ENCODE data around the gene DDTL.

DDTL gene

DNA sequence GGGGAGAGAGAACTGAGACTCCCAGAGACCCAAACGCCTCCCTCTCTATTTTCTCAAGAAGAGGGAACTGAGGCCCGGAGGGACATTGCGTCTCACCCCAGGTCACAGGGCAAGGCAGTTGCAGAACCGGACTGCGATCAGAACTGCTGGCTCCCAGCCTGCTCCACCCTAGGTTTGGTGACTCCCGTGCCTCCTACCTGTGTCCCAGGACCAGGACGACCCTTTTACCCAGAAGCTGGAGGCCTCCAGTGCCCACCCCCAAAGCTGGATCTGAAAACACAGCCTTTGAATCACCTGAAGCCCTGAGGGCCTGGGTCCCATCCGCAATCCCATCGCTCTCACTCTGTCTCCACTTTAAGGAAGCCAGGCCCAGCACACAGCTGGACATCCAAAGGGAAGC lies 37.2 kb downstream of the DDTL start:
- H3K36me3 ChIP-seq (ENCODE audit: insufficient read depth, low read length) = no peaks in the 10 kb centered on the region
- no peaks in the 10 kb centered on the region for H3K79me2 ChIP-seq (ENCODE audit: insufficient read depth, low read length)
- no peaks in the 10 kb centered on the region for H3K4me1 ChIP-seq (ENCODE audit: insufficient read depth, low read length, poor library complexity, severe bottlenecking)
- H2AFZ ChIP-seq (ENCODE audit: low read length) = no peak overlapping the region
- no peak overlapping the region for H3K4me3 ChIP-seq (ENCODE audit: low read length, poor library complexity, severe bottlenecking)
- no peaks in the 10 kb centered on the region for H3F3A ChIP-seq (ENCODE audit: low read depth)
- no peak overlapping the region for H3K9ac ChIP-seq (ENCODE audit: low read depth, low read length, poor library complexity, severe bottlenecking)
- H3K9me3 ChIP-seq (ENCODE audit: insufficient read depth, low read depth, low read length) = no peaks in the 10 kb centered on the region
- H3K9me2 ChIP-seq (replicated peaks; ENCODE audit: low read depth, low read length) = no peaks in the 10 kb centered on the region
- no peak for TF ChIP-seq EZH2phosphoT487 (IDR thresholded peaks at IDR 0.05; ENCODE audit: borderline replicate concordance)
- TF ChIP-seq, protein P1, sequence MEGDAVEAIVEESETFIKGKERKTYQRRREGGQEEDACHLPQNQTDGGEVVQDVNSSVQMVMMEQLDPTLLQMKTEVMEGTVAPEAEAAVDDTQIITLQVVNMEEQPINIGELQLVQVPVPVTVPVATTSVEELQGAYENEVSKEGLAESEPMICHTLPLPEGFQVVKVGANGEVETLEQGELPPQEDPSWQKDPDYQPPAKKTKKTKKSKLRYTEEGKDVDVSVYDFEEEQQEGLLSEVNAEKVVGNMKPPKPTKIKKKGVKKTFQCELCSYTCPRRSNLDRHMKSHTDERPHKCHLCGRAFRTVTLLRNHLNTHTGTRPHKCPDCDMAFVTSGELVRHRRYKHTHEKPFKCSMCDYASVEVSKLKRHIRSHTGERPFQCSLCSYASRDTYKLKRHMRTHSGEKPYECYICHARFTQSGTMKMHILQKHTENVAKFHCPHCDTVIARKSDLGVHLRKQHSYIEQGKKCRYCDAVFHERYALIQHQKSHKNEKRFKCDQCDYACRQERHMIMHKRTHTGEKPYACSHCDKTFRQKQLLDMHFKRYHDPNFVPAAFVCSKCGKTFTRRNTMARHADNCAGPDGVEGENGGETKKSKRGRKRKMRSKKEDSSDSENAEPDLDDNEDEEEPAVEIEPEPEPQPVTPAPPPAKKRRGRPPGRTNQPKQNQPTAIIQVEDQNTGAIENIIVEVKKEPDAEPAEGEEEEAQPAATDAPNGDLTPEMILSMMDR (conservative IDR thresholded peaks at IDR 0.05; ENCODE audit: low read length) = no peak
- H3K4me2 ChIP-seq (ENCODE audit: low read depth, low read length, poor library complexity, severe bottlenecking) = no peak overlapping the region
- no peaks in the 10 kb centered on the region for H4K20me1 ChIP-seq (ENCODE audit: insufficient read depth, low read length, poor library complexity, severe bottlenecking)
- no peaks in the 10 kb centered on the region for H3K27me3 ChIP-seq (ENCODE audit: insufficient read depth, low read length, poor library complexity, severe bottlenecking)

DNA sequence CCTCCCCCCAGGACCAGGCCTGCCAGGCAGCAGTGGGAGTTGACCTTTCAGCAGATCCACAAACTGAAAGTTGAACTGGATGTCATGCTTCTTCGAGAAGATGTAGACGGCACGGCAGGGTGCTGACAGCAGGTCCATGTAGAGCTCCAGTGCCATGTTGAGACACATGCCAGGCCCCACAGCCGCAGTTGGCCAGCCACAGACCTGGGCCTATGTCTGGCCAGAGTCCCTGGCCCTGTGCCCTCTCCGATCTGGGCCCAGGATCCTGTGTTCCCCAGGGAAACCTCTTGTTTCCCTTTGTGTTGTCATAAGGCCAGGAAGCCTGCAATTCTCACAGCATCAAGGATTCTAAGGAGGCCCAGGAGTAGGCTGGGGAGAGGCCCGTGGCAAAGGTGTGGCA lies 38.5 kb downstream of the DDTL start, which contains the start of gene GSTT4:
Gene GSTT4 (minus strand): TSS at position 253 of the 400 bp plus-strand sequence. CDS start 97 bp downstream, at position 156.
- Histone ChIP-seq H3K36me3 (ENCODE audit: insufficient read depth, low read length) (no peaks in the 10 kb centered on the region), H3K79me2 (ENCODE audit: insufficient read depth, low read length) (no peaks in the 10 kb centered on the region), H3K9ac (ENCODE audit: low read depth, low read length, poor library complexity, severe bottlenecking) (no peak within 1 kb of the TSS), H3K9me2 (replicated peaks; ENCODE audit: low read depth, low read length) (no peaks in the 10 kb centered on the region), H3F3A (ENCODE audit: low read depth) (no peaks in the 10 kb centered on the region), H2AFZ (ENCODE audit: low read length) (no peak within 1 kb of the TSS; the same call in 1 of the 2 replicates), H3K27me3 (ENCODE audit: insufficient read depth, low read length, poor library complexity, severe bottlenecking) (no peaks in the 10 kb centered on the region), H3K4me1 (ENCODE audit: insufficient read depth, low read length, poor library complexity, severe bottlenecking) (no peaks in the 10 kb centered on the region), H3K4me3 (ENCODE audit: low read length, poor library complexity, severe bottlenecking) (no peak within 1 kb of the TSS), H3K4me2 (ENCODE audit: low read depth, low read length, poor library complexity, severe bottlenecking) (no peak within 1 kb of the TSS), H4K20me1 (ENCODE audit: insufficient read depth, low read length, poor library complexity, severe bottlenecking) (no peaks in the 10 kb centered on the region), H3K9me3 (ENCODE audit: insufficient read depth, low read depth, low read length) (no peaks in the 10 kb centered on the region)
- no peak for TF ChIP-seq EZH2phosphoT487 (IDR thresholded peaks at IDR 0.05; ENCODE audit: borderline replicate concordance)
- TF ChIP-seq, protein P1 (conservative IDR thresholded peaks at IDR 0.05; ENCODE audit: low read length) = no peak

DNA sequence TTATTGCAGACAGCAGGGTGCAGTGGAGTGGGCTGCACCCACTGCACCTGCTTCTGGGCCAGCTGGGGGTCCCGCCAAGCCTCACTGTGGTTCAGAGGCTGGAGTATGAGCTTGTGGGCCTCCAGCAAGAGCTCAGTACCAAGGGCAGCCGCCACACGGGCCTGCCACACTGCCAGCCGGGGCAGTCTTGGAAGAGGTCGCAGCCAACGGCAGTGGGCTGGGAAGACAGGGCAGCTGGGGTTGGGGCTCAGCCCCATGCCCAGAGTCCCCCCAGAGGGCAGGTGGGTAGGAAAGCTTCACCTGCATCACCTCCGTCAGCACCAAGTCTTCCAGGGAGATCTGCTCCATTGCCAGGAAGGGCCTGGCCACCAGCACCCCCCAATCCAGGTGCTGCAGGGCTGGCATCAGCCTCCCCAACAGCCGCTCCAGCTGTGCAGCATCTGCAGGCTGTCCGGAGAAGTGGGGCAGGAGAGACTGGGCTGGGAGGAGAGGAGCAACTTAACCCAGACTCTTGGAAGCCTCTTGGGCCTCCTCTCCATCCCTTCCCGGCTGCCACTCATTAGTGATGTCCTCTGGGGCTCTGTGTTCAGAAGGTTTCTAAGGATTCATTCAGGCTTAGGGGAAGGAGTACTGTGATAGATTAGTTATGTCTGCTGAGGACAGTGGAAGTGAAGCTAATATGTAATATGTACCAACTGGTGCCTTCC lies 39.7 kb downstream of the DDTL start:
- Histone ChIP-seq H4K20me1 (ENCODE audit: insufficient read depth, low read length, poor library complexity, severe bottlenecking) (no peaks in the 10 kb centered on the region), H3K27me3 (ENCODE audit: insufficient read depth, low read length, poor library complexity, severe bottlenecking) (no peaks in the 10 kb centered on the region), H3K9ac (ENCODE audit: low read depth, low read length, poor library complexity, severe bottlenecking) (no peak overlapping the region), H3K4me3 (ENCODE audit: low read length, poor library complexity, severe bottlenecking) (no peak overlapping the region), H3K9me3 (ENCODE audit: insufficient read depth, low read depth, low read length) (no peaks in the 10 kb centered on the region), H2AFZ (ENCODE audit: low read length) (no peak overlapping the region), H3K4me1 (ENCODE audit: insufficient read depth, low read length, poor library complexity, severe bottlenecking) (no peaks in the 10 kb centered on the region), H3K79me2 (ENCODE audit: insufficient read depth, low read length) (no peaks in the 10 kb centered on the region), H3K4me2 (ENCODE audit: low read depth, low read length, poor library complexity, severe bottlenecking) (no peak overlapping the region), H3K9me2 (replicated peaks; ENCODE audit: low read depth, low read length) (no peaks in the 10 kb centered on the region), H3F3A (ENCODE audit: low read depth) (no peaks in the 10 kb centered on the region), H3K36me3 (ENCODE audit: insufficient read depth, low read length) (no peaks in the 10 kb centered on the region)
- no peak for TF ChIP-seq EZH2phosphoT487 (IDR thresholded peaks at IDR 0.05; ENCODE audit: borderline replicate concordance)
- TF ChIP-seq, protein P1 (conservative IDR thresholded peaks at IDR 0.05; ENCODE audit: low read length) = no peak

Measured in Loucy (cell line).